Measurements from ENCODE around the gene MDH1B.

MDH1B gene

DNA sequence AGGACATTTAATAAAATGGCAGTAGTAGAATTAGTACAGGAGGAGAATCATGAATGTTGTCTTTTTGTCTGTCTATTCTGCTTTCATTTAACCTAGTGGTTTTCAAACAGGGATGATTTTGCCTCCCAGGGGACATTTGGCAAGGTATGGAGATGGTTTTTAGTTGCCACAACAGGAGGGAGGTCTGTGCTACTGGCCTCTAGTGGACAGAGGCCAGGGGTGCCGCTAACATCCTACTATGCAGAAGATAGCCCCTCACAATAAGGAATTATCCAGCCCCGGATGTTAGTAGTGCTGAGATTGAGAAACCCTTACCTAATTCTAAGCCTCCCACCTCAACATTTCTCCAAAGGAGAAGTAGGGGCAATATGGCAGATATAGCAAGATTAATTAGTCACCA, 18.6 kb upstream of the MDH1B start:
- TF ChIP-seq CTCF (IDR thresholded peaks at IDR 0.05), result peak; percentile 47

GRCh38 chr2:206780671-206781070, 15.5 kb upstream of the MDH1B start:
- no peak for TF ChIP-seq CTCF (IDR thresholded peaks at IDR 0.05)

GRCh38 chr2:206776432-206776831, 11.3 kb upstream of the MDH1B start:
- TF ChIP-seq CTCF (IDR thresholded peaks at IDR 0.05), result no peak

- no peak for TF ChIP-seq CTCF (IDR thresholded peaks at IDR 0.05)
Measured at GRCh38 chr2:206774871-206775270, 9.7 kb upstream of the MDH1B start.

- no peak for TF ChIP-seq CTCF (IDR thresholded peaks at IDR 0.05)
Measured at GRCh38 chr2:206766057-206766930, 1.2 kb upstream of the MDH1B start.

DNA sequence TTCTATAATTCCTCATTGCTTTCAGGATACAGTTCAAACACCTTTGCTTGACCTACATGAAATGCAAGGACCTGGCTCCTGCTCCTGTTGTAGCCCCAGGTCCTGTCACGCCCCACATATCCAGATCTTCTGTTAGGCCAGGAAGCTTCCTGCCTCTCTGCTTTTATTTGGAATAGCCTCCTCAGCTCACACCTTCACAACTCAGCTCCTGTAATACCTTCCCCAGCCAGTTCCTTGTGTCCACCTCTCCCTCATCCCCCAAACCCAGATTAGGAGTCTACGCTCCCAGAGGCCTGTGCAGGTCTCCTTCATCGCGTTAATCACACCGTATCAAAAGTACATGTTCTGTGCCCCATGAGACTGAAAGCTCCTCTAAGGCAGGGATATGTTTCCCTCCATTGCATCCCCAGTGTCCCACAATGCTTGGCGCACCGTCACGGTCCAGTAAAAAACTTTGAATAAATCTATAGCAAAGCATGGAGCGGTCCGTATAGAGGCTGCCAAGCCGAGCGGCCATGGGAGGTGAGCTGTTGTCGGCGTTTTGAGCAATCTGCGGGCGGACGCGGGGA, 371 bp downstream of the MDH1B start:
- TF ChIP-seq CTCF (IDR thresholded peaks at IDR 0.05), result no peak

GRCh38 chr2:206756816-206757215, 8.3 kb downstream of the MDH1B start:
- no peak for TF ChIP-seq CTCF (IDR thresholded peaks at IDR 0.05)
